CD8-positive, alpha-beta memory T cell (primary cell): ENCODE results near the gene RBMS3. TPM values are rescaled to one million over a fixed set of nuclear protein-coding genes. Genes with fewer than 3 reads are reported as not detected.

Experiments used
- CTCF ChIA-PET: fragments of 350-600 bp; sonication (Branson Sonifier 250); formaldehyde crosslinking; loops from one replicate; lab custom pipeline; 2021; ENCODE audit warnings: antibody characterized with exemption; lab: Charles Lee
- POLR2A ChIA-PET: fragments of 350-600 bp; sonication (Branson Sonifier 250); formaldehyde crosslinking; loops from one replicate; lab custom pipeline; 2021; ENCODE audit warnings: antibody characterized with exemption; lab: Charles Lee
- DNase-seq, 5 donors: peaks; one replicate each; pipeline versions ENCODE4 v3.0.0 to v3.0.0-alpha.2; 2020 to 2022; ENCODE audit warnings: mixed read lengths in 1 of 5
- H3K27ac ChIP-seq: one replicate; pipeline ENCODE4 v1.7.0; 2013; ENCODE audit warnings: low read depth, mild to moderate bottlenecking, low read length, moderate library complexity
- H3K27me3 ChIP-seq: 2 replicates; pipeline ENCODE4 v1.7.0; 2013; ENCODE audit warnings: low read length, mild to moderate bottlenecking; ENCODE audit not compliant: insufficient read depth, poor library complexity, severe bottlenecking
- H3K36me3 ChIP-seq: 2 replicates; pipeline ENCODE4 v1.7.0; 2013; ENCODE audit warnings: mild to moderate bottlenecking, low read length, moderate library complexity; ENCODE audit not compliant: insufficient read depth
- H3K4me1 ChIP-seq: 2 replicates; pipeline ENCODE4 v1.7.0; 2013; ENCODE audit warnings: mild to moderate bottlenecking, low read length, moderate library complexity; ENCODE audit not compliant: insufficient read depth
- H3K4me3 ChIP-seq: 2 replicates; pipeline ENCODE4 v1.7.0; 2013; ENCODE audit warnings: mild to moderate bottlenecking, low read length
- H3K9me3 ChIP-seq: 2 replicates; pipeline ENCODE4 v1.7.0; 2013; ENCODE audit warnings: mild to moderate bottlenecking, low read length
- H3K27ac Mint-ChIP-seq, 8 donors: one replicate each; pipeline ENCODE4 v1.8.0; 2020 to 2021; ENCODE audit warnings: mixed read lengths in 8 of 8, mild to moderate bottlenecking in 6 of 8, inconsistent platforms in 3 of 8, moderate library complexity in 3 of 8
- H3K27me3 Mint-ChIP-seq, 2 donors: one replicate each; pipeline ENCODE4 v1.8.0; 2020 to 2021; ENCODE audit warnings: mixed read lengths in 2 of 2, mild to moderate bottlenecking in 1 of 2, moderate library complexity in 1 of 2
- H3K36me3 Mint-ChIP-seq, 3 donors: one replicate each; pipeline ENCODE4 v1.8.0; 2020 to 2021; ENCODE audit warnings: mixed read lengths in 3 of 3, inconsistent platforms in 1 of 3, mild to moderate bottlenecking in 1 of 3
- H3K4me1 Mint-ChIP-seq, 3 donors: one replicate each; pipeline ENCODE4 v1.8.0; 2020 to 2021; ENCODE audit warnings: mixed read lengths in 3 of 3, inconsistent platforms in 1 of 3, mild to moderate bottlenecking in 1 of 3
- H3K4me3 Mint-ChIP-seq, 7 donors: one replicate each; pipeline ENCODE4 v1.8.0; 2020 to 2021; ENCODE audit warnings: mixed read lengths in 7 of 7, mild to moderate bottlenecking in 6 of 7, moderate library complexity in 4 of 7, inconsistent platforms in 2 of 7
- H3K9me3 Mint-ChIP-seq, 5 donors: one replicate each; pipeline ENCODE4 v1.8.0; 2020 to 2022; ENCODE audit warnings: mixed read lengths in 5 of 5, mild to moderate bottlenecking in 3 of 5, moderate library complexity in 2 of 5, inconsistent platforms in 1 of 5
- polyA plus RNA-seq: library from polyadenylated mRNA; unstranded; fragments of 300-500 nt; fragmentation: Illumina TruSeq; gene quantifications from one replicate; pipeline ENCODE4 v1.2.3, GENCODE V29; 2021
- total RNA-seq, 2 experiments: library from RNA; stranded (reverse); gene quantifications; one replicate each; pipeline ENCODE4 v1.2.3, GENCODE V29; 2021

The RBMS3 gene
- total and polyA plus RNA-seq, 3 experiments from 2014 or later = 0.21 to 0.33 (median 0.22) TPM

- ChIA-PET CTCF (no interaction called here), POLR2A (no interaction called here)
- Mint-ChIP-seq H3K9me3 (peaks cover 0 to 19% (median 2%) of the 10 kb centered on the region in 5 donors), H3K27me3 (no peaks in the 10 kb centered on the region), H3K27ac (no peak overlapping the region), H3K36me3 (no peaks in the 10 kb centered on the region), H3K4me3 (no peak overlapping the region), H3K4me1 (no peaks in the 10 kb centered on the region)
- no peak for DNase-seq
- Histone ChIP-seq H3K9me3 (no peaks in the 10 kb centered on the region), H3K36me3 (no peaks in the 10 kb centered on the region), H3K4me3 (no peak overlapping the region), H3K4me1 (no peaks in the 10 kb centered on the region), H3K27ac (no peak overlapping the region), H3K27me3 (no peaks in the 10 kb centered on the region)
These were observed 222.4 kb downstream of the RBMS3 start for GRCh38 chr3:29503314-29503713.

- no peaks in the 10 kb centered on the region for H3K27me3 ChIP-seq
- ChIA-PET CTCF (no interaction called here), POLR2A (no interaction called here)
- no peaks in the 10 kb centered on the region for H3K9me3 ChIP-seq
- no peak for DNase-seq
- H3K36me3 ChIP-seq = no peaks in the 10 kb centered on the region
- Mint-ChIP-seq H3K27ac (no peak overlapping the region), H3K36me3 (no peaks in the 10 kb centered on the region), H3K27me3 (no peaks in the 10 kb centered on the region), H3K9me3 (peaks cover 0 to 19% (median 2%) of the 10 kb centered on the region in 5 donors), H3K4me3 (no peak overlapping the region), H3K4me1 (no peaks in the 10 kb centered on the region)
- no peaks in the 10 kb centered on the region for H3K4me1 ChIP-seq
- H3K27ac ChIP-seq = no peak overlapping the region
- H3K4me3 ChIP-seq = no peak overlapping the region
These were observed 223.1 kb downstream of the RBMS3 start for GRCh38 chr3:29503958-29504357.

- H3K27me3 ChIP-seq = no peaks in the 10 kb centered on the region
- H3K4me3 ChIP-seq = no peak overlapping the region
- H3K27ac ChIP-seq = no peak overlapping the region
- Mint-ChIP-seq H3K4me1 (no peaks in the 10 kb centered on the region), H3K4me3 (no peak overlapping the region), H3K27ac (no peak overlapping the region), H3K27me3 (no peaks in the 10 kb centered on the region), H3K36me3 (no peaks in the 10 kb centered on the region), H3K9me3 (peaks cover 0 to 22% (median 2%) of the 10 kb centered on the region in 5 donors)
- CTCF ChIA-PET = no interaction called here
- DNase-seq = no peak
- no peaks in the 10 kb centered on the region for H3K9me3 ChIP-seq
- H3K4me1 ChIP-seq = no peaks in the 10 kb centered on the region
- H3K36me3 ChIP-seq = no peaks in the 10 kb centered on the region
- POLR2A ChIA-PET = no interaction called here
These were observed 225.6 kb downstream of the RBMS3 start for GRCh38 chr3:29506502-29506901.

GRCh38 chr3:29511701-29512100, 230.8 kb downstream of the RBMS3 start:
- Histone ChIP-seq H3K27ac (no peak overlapping the region), H3K4me1 (no peaks in the 10 kb centered on the region), H3K9me3 (no peaks in the 10 kb centered on the region), H3K36me3 (no peaks in the 10 kb centered on the region), H3K4me3 (no peak overlapping the region), H3K27me3 (no peaks in the 10 kb centered on the region)
- H3K4me1 Mint-ChIP-seq = no peaks in the 10 kb centered on the region
- ChIA-PET POLR2A (no interaction called here), CTCF (no interaction called here)
- H3K27ac Mint-ChIP-seq = no peak overlapping the region
- H3K9me3 Mint-ChIP-seq = peaks cover 0 to 3% (median 0%) of the 10 kb centered on the region in 5 donors
- H3K4me3 Mint-ChIP-seq = no peak overlapping the region
- no peaks in the 10 kb centered on the region for H3K27me3 Mint-ChIP-seq
- no peak for DNase-seq
- H3K36me3 Mint-ChIP-seq = no peaks in the 10 kb centered on the region

- Histone ChIP-seq H3K27me3 (no peaks in the 10 kb centered on the region), H3K9me3 (no peaks in the 10 kb centered on the region), H3K4me3 (no peak overlapping the region), H3K27ac (no peak overlapping the region), H3K4me1 (no peaks in the 10 kb centered on the region), H3K36me3 (no peaks in the 10 kb centered on the region)
- Mint-ChIP-seq H3K27ac (no peak overlapping the region), H3K4me1 (no peaks in the 10 kb centered on the region), H3K27me3 (no peaks in the 10 kb centered on the region), H3K36me3 (no peaks in the 10 kb centered on the region), H3K4me3 (no peak overlapping the region), H3K9me3 (peaks cover 0 to 3% (median 0%) of the 10 kb centered on the region in 5 donors)
- POLR2A ChIA-PET = no interaction called here
- CTCF ChIA-PET = no interaction called here
- no peak for DNase-seq
These were observed 231.8 kb downstream of the RBMS3 start for GRCh38 chr3:29512641-29513040.

- Mint-ChIP-seq H3K9me3 (peaks cover 0 to 3% (median 0%) of the 10 kb centered on the region in 5 donors), H3K4me3 (no peak overlapping the region), H3K27ac (no peak overlapping the region), H3K36me3 (no peaks in the 10 kb centered on the region), H3K4me1 (no peaks in the 10 kb centered on the region), H3K27me3 (no peaks in the 10 kb centered on the region)
- ChIA-PET CTCF (no interaction called here), POLR2A (no interaction called here)
- Histone ChIP-seq H3K27me3 (no peaks in the 10 kb centered on the region), H3K4me3 (no peak overlapping the region), H3K9me3 (no peaks in the 10 kb centered on the region), H3K36me3 (no peaks in the 10 kb centered on the region), H3K4me1 (no peaks in the 10 kb centered on the region), H3K27ac (no peak overlapping the region)
- no peak for DNase-seq
These were observed 232.4 kb downstream of the RBMS3 start for GRCh38 chr3:29513236-29513635.

- Mint-ChIP-seq H3K27ac (no peak overlapping the region), H3K9me3 (peaks cover 0 to 3% (median 0%) of the 10 kb centered on the region in 5 donors), H3K27me3 (no peaks in the 10 kb centered on the region), H3K4me3 (no peak overlapping the region), H3K36me3 (no peaks in the 10 kb centered on the region), H3K4me1 (no peaks in the 10 kb centered on the region)
- H3K36me3 ChIP-seq = no peaks in the 10 kb centered on the region
- ChIA-PET POLR2A (no interaction called here), CTCF (no interaction called here)
- no peaks in the 10 kb centered on the region for H3K4me1 ChIP-seq
- no peak for DNase-seq
- H3K4me3 ChIP-seq = no peak overlapping the region
- no peaks in the 10 kb centered on the region for H3K27me3 ChIP-seq
- no peaks in the 10 kb centered on the region for H3K9me3 ChIP-seq
- H3K27ac ChIP-seq = no peak overlapping the region
These were observed 233.3 kb downstream of the RBMS3 start for GRCh38 chr3:29514170-29514569.

GRCh38 chr3:29514912-29515311, 234.0 kb downstream of the RBMS3 start:
- POLR2A ChIA-PET = no interaction called here
- DNase-seq = no peak

GRCh38 chr3:29515451-29515850, 234.6 kb downstream of the RBMS3 start:
- no peaks in the 10 kb centered on the region for H3K36me3 ChIP-seq
- Mint-ChIP-seq H3K9me3 (no peaks in the 10 kb centered on the region), H3K4me1 (no peaks in the 10 kb centered on the region), H3K27me3 (no peaks in the 10 kb centered on the region), H3K4me3 (no peak overlapping the region), H3K27ac (no peak overlapping the region), H3K36me3 (no peaks in the 10 kb centered on the region)
- no peaks in the 10 kb centered on the region for H3K9me3 ChIP-seq
- DNase-seq = no peak
- H3K27ac ChIP-seq = no peak overlapping the region
- H3K27me3 ChIP-seq = no peaks in the 10 kb centered on the region
- H3K4me1 ChIP-seq = no peaks in the 10 kb centered on the region
- ChIA-PET POLR2A (no interaction called here), CTCF (no interaction called here)
- H3K4me3 ChIP-seq = no peak overlapping the region

More at GRCh38 chr3:29514912-29515311, 234.0 kb downstream of the RBMS3 start:
- Histone ChIP-seq H3K4me3 (no peak overlapping the region), H3K4me1 (no peaks in the 10 kb centered on the region), H3K27ac (no peak overlapping the region), H3K9me3 (no peaks in the 10 kb centered on the region), H3K27me3 (no peaks in the 10 kb centered on the region), H3K36me3 (no peaks in the 10 kb centered on the region)
- no peak overlapping the region for H3K27ac Mint-ChIP-seq
- no peak overlapping the region for H3K4me3 Mint-ChIP-seq
- no peaks in the 10 kb centered on the region for H3K27me3 Mint-ChIP-seq
- no peaks in the 10 kb centered on the region for H3K36me3 Mint-ChIP-seq
- no peaks in the 10 kb centered on the region for H3K9me3 Mint-ChIP-seq
- CTCF ChIA-PET = no interaction called here
- H3K4me1 Mint-ChIP-seq = no peaks in the 10 kb centered on the region
